Thymus (tissue), 11 donors: ENCODE results near the gene STK10. TPM values are rescaled to one million over a fixed set of nuclear protein-coding genes. Genes with fewer than 3 reads are reported as not detected.

ENCODE experiments used
- DNase-seq, 9 donors: peaks; one replicate each; pipeline ENCODE4 v3.0.0-alpha.2; 2013; ENCODE audit warnings: low spot score in 9 of 9, low read depth in 6 of 9, missing footprints in 1 of 9
- H3K27ac ChIP-seq, 2 donors: one replicate each; pipeline ENCODE4 v1.5.1; 2013; ENCODE audit warnings: control low read depth in 1 of 2, low read depth in 1 of 2, low read length in 1 of 2, mild to moderate bottlenecking in 1 of 2, moderate library complexity in 1 of 2
- H3K27me3 ChIP-seq, 2 donors: one replicate each; pipeline ENCODE4 v1.5.1; 2013; ENCODE audit warnings: low read length in 1 of 2; ENCODE audit not compliant: control insufficient read depth in 2 of 2, insufficient read depth in 1 of 2
- H3K36me3 ChIP-seq, 2 donors: one replicate each; pipeline ENCODE4 v1.5.1; 2013; ENCODE audit warnings: low read length in 1 of 2, mild to moderate bottlenecking in 1 of 2, moderate library complexity in 1 of 2; ENCODE audit not compliant: control insufficient read depth in 2 of 2, insufficient read depth in 2 of 2
- H3K4me1 ChIP-seq, 2 donors: one replicate each; pipeline ENCODE4 v1.5.1; 2013; ENCODE audit warnings: low read length in 2 of 2; ENCODE audit not compliant: control insufficient read depth in 2 of 2, insufficient read depth in 2 of 2
- H3K4me3 ChIP-seq, 2 donors: one replicate each; pipeline ENCODE4 v1.5.1; 2013; ENCODE audit warnings: low read length in 2 of 2, control low read depth in 1 of 2, mild to moderate bottlenecking in 1 of 2
- H3K9me3 ChIP-seq, 2 donors: one replicate each; pipeline ENCODE4 v1.5.1; 2013; ENCODE audit warnings: low read length in 1 of 2, mild to moderate bottlenecking in 1 of 2; ENCODE audit not compliant: control insufficient read depth in 2 of 2, insufficient read depth in 1 of 2
- WGBS: extraction: QIAGEN DNeasy Blood & Tissue Kit; methylation state at CpG from one replicate; pipeline ENCODE4 v1.1.7; 2013; 5-methylcytosine and 5-hydroxymethylcytosine counted together
- polyA plus RNA-seq: library from polyadenylated mRNA; stranded (reverse); fragments of 200-250 nt; gene quantifications from one replicate; pipeline ENCODE4 v1.2.3, GENCODE V29; 2013
- total RNA-seq: library from RNA; stranded (reverse); fragments of 120-200 nt; gene quantifications from one replicate; pipeline ENCODE4 v1.2.4, GENCODE V29; 2013
- donor health status: healthy.

The STK10 gene
- total and polyA plus RNA-seq, 2 donors, result 22.0 to 44.9 TPM

DNA sequence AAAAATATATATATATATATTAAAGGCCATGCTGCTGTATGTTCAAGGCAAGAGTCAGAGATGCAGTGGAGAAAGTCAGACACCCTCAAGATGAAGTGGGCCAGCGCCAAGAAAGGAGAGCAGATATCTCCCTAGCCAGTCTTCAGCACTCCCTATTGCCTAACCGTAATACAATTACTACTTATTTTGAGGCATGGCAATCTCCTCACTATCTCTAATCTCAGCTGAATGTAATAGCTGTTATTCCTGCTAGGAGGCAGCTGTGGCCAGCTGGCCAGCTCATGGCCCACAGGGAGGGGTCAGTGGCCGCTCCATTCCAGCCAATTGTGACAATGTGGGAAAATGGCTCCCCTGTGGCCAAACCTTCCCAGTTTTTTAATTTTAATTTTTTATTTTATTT, 94.1 kb downstream of the STK10 start:
- no peak overlapping the region for H3K27ac ChIP-seq
- DNase-seq, result no peak
- WGBS, result 99% methylated on average over 3 of the region's 3 CpGs
- no peaks in the 10 kb centered on the region for H3K4me1 ChIP-seq
- no peaks in the 10 kb centered on the region for H3K27me3 ChIP-seq
- peaks cover 0 to 2% of the 10 kb centered on the region in 2 donors for H3K9me3 ChIP-seq
- H3K4me3 ChIP-seq, result no peak overlapping the region
- H3K36me3 ChIP-seq, result peaks cover 50 to 65% of the 10 kb centered on the region in 2 donors

DNA sequence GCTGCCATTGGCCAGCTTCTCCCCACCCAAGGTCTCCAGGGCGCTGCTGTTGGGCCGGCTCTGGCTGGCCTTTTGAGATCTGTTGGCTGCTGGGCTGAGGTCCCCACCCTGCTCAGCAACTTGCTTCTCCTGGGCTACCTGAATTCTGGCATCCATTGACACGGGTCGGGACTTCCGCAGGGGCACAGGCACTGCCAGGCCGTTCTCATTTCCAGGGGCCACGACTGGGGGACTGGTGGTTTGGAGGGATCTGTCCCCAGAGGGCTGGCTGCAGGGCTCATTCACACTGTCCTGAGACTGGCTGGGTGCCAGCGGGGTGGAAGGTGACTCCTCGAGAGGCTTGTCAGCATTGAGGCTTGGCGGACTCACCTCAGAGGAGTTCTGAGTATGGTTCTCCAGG, 94.5 kb downstream of the STK10 start:
- Histone ChIP-seq H3K36me3 (peaks cover 50 to 64% of the 10 kb centered on the region in 2 donors), H3K9me3 (peaks cover 0 to 2% of the 10 kb centered on the region in 2 donors), H3K27me3 (no peaks in the 10 kb centered on the region), H3K27ac (no peak overlapping the region), H3K4me1 (no peaks in the 10 kb centered on the region), H3K4me3 (no peak overlapping the region)
- 97% methylated on average over 10 of the region's 10 CpGs for WGBS
- DNase-seq, result no peak

DNA sequence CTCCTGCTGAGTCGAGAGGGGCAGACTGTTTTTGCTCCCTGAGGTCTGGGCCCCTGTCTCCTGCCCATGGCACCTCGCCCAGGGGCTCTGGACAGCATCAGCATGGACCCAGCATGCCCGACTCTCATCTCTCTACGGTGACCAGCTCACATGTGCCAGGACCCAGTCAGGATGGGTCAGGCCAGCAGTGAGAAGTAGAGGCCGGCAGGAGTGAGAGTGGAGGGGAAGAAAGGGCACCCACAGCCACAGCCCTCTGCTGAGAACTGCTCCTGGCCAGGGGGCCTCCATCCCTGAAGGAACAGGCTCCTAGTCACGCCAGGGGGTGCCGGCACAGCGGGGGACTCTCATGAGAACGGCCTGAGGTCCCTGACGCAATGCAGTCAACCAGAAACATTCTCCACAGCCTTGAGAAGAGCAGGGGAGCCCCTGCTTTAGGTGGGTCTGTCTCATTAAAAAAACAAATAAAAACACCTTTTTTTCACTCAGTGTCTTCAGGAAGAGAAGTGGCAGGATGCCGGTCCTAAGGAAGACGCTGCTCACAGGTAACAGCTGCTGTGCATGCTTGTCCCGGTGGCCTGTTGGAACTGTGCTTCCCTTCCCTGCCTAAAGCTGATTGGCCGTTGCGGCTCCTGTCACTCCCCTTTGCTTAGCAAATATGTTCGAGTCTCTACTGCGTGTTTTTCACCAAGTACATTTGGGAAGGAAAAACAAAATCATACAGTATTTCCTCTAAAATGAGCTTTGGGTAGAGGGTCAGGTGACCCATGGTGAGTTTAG, 95.9 kb downstream of the STK10 start:
- Histone ChIP-seq H3K36me3 (peaks cover 44 to 56% of the 10 kb centered on the region in 2 donors), H3K4me1 (no peaks in the 10 kb centered on the region), H3K4me3 (no peak overlapping the region), H3K27me3 (no peaks in the 10 kb centered on the region), H3K27ac (no peak overlapping the region), H3K9me3 (peaks cover 0 to 2% of the 10 kb centered on the region in 2 donors)
- no peak for DNase-seq
- 95% methylated on average over 17 of the region's 17 CpGs for WGBS

GRCh38 chr5:172090976-172091547, 97.0 kb downstream of the STK10 start:
- no peak overlapping the region for H3K4me3 ChIP-seq
- H3K4me1 ChIP-seq, result no peaks in the 10 kb centered on the region
- no peaks in the 10 kb centered on the region for H3K27me3 ChIP-seq
- H3K36me3 ChIP-seq, result peaks cover 39 to 49% of the 10 kb centered on the region in 2 donors
- peaks cover 0 to 2% of the 10 kb centered on the region in 2 donors for H3K9me3 ChIP-seq
- no peak overlapping the region for H3K27ac ChIP-seq
- no peak for DNase-seq
- 97% methylated on average over 10 of the region's 10 CpGs for WGBS

GRCh38 chr5:172089298-172090117, 98.5 kb downstream of the STK10 start:
- Histone ChIP-seq H3K27ac (no peak overlapping the region), H3K4me3 (no peak overlapping the region), H3K4me1 (no peaks in the 10 kb centered on the region), H3K36me3 (peaks cover 28 to 38% of the 10 kb centered on the region in 2 donors), H3K9me3 (no peaks in the 10 kb centered on the region), H3K27me3 (no peaks in the 10 kb centered on the region)
- WGBS, result 91% methylated on average over 7 of the region's 7 CpGs
- DNase-seq, result no peak

DNA sequence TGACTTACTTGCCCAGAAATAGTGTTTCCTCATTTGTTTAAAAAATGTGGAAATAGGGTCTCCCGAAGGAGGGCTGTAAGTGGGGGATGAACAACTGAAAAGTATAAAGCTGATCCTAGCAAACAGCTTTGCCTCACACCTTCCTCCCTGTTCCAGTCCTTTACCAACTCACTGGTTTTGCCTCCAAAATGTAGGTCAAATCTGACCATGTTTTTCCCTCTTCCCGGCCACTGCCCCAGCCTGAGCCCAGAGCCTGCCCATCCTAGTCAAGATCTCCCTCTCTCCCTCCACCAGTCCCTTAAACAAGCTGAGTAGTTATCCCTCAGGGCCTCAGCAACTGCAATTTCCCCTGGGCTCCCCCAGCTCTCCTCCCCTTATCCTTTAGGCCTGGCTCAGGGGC, 99.2 kb downstream of the STK10 start:
- H3K36me3 ChIP-seq, result peaks cover 23 to 34% of the 10 kb centered on the region in 2 donors
- no peak for DNase-seq
- H3K27ac ChIP-seq, result no peak overlapping the region
- WGBS, result 99% methylated on average over 2 of the region's 2 CpGs
- no peaks in the 10 kb centered on the region for H3K4me1 ChIP-seq
- no peak overlapping the region for H3K4me3 ChIP-seq
- no peaks in the 10 kb centered on the region for H3K9me3 ChIP-seq
- H3K27me3 ChIP-seq, result no peaks in the 10 kb centered on the region

DNA sequence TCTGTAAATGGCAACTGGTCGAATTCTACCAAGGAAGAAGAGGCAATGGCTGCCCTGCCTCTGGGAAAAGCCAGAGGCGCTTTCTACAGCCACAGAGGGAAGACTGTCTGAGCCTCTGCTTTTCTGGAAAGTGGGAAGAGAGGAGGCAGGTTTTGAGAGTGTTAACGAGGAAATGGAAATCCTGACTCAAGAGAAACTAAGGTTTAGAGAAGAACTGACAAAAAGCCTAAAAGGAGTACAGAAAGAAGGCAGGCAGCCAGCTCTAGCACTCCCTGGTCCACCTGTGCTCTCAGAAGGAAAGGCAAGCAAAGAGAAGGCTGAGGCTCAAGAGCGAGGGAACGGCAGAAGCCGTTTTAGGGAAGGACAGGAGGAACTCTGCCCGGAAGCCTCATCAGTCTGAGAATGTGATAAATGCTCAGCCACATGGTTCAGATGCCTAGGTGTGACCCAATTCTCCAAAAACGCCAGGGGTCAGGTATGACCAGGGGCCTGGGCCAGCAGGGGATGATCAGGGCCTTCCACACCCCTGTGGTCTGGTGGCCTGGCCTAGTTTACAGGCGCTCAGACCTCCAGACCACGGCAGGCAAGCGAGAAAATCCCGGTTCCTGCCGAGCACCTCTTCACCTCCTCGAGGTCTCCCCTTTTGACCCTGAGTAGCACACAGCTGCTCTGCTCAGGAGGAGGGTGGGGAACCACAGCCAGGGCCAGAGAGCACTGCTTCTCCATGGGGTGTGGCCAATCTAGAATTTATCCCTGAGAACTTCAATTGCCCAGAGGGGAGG, 101.6 kb downstream of the STK10 start:
- no peaks in the 10 kb centered on the region for H3K4me1 ChIP-seq
- 94% methylated on average over 14 of the region's 14 CpGs for WGBS
- H3K27ac ChIP-seq, result no peak overlapping the region
- peaks cover 17 to 28% of the 10 kb centered on the region in 2 donors for H3K36me3 ChIP-seq
- DNase-seq, result no peak
- no peaks in the 10 kb centered on the region for H3K27me3 ChIP-seq
- H3K4me3 ChIP-seq, result no peak overlapping the region
- peaks cover 0 to 9% of the 10 kb centered on the region in 2 donors for H3K9me3 ChIP-seq

DNA sequence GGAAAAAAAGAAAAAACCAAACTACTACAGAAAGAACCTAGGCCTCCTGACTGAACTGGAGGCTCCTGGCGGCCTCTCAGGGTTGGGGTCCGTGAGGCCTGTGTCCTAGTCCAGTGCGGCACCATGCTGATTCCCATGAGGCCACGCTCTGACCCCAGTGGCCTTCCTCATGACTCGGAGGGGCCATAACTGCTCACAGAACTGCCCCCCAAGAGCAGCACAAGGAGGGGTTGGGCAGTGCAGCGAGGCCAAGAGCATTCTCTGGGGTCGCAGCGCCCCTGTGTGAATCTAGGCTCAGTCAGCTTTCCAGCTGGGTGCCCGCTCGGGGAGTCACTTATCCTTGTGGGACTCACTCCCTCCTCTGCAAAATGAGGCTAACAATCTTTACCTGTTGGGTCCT, 102.3 kb downstream of the STK10 start:
- WGBS, result 99% methylated on average over 10 of the region's 10 CpGs
- Histone ChIP-seq H3K4me1 (no peaks in the 10 kb centered on the region), H3K27me3 (no peaks in the 10 kb centered on the region), H3K4me3 (no peak overlapping the region), H3K9me3 (peaks cover 0 to 9% of the 10 kb centered on the region in 2 donors), H3K27ac (no peak overlapping the region), H3K36me3 (peaks cover 19 to 24% of the 10 kb centered on the region in 2 donors)
- DNase-seq, result no peak
